AG09309 (cell line): Measurements from ENCODE around the gene WNT3A.

Experiments used
- DNase-seq: peaks from one replicate; pipeline ENCODE4 v3.0.0-alpha.2; 2010; ENCODE audit warnings: low read depth
- H3K4me3 ChIP-seq: 2 replicates; pipeline ENCODE4 v1.5.1; 2011; ENCODE audit warnings: mild to moderate bottlenecking, low read depth, low read length, moderate library complexity; ENCODE audit not compliant: control insufficient read depth
- TF ChIP-seq, protein P1 (sequence below): IDR thresholded peaks from 2 replicates; pipeline ENCODE4 v1.5.1; 2011; ENCODE audit warnings: mild to moderate bottlenecking, low read depth, low read length, inconsistent platforms; ENCODE audit not compliant: insufficient read depth, control insufficient read depth; ENCODE audit errors: missing control alignments

WNT3A gene

DNA sequence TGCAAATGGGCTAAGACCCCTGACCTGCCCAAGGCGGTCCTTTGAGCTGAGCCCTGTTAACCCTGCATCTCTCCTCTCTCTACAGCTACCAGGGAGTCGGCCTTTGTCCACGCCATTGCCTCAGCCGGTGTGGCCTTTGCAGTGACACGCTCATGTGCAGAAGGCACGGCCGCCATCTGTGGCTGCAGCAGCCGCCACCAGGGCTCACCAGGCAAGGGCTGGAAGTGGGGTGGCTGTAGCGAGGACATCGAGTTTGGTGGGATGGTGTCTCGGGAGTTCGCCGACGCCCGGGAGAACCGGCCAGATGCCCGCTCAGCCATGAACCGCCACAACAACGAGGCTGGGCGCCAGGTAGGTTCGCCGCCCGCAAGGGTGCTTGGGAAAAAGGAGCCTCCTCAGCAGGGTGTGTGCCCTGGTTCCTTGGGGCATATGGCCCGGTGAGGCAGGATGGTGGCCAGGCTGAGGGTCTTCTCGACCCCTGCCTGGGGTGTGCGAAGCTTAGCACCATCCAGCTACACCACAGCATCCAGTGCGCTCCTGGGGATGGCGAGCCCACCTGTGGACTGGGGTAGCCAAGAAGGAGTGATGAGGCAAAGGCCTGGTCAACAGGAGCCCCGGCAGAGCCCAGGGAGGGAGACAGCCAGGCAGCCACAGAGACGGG, 43.9 kb downstream of the WNT3A start:
- no peak overlapping the region for H3K4me3 ChIP-seq
- TF ChIP-seq, protein P1, sequence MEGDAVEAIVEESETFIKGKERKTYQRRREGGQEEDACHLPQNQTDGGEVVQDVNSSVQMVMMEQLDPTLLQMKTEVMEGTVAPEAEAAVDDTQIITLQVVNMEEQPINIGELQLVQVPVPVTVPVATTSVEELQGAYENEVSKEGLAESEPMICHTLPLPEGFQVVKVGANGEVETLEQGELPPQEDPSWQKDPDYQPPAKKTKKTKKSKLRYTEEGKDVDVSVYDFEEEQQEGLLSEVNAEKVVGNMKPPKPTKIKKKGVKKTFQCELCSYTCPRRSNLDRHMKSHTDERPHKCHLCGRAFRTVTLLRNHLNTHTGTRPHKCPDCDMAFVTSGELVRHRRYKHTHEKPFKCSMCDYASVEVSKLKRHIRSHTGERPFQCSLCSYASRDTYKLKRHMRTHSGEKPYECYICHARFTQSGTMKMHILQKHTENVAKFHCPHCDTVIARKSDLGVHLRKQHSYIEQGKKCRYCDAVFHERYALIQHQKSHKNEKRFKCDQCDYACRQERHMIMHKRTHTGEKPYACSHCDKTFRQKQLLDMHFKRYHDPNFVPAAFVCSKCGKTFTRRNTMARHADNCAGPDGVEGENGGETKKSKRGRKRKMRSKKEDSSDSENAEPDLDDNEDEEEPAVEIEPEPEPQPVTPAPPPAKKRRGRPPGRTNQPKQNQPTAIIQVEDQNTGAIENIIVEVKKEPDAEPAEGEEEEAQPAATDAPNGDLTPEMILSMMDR: no peak
- no peak for DNase-seq

DNA sequence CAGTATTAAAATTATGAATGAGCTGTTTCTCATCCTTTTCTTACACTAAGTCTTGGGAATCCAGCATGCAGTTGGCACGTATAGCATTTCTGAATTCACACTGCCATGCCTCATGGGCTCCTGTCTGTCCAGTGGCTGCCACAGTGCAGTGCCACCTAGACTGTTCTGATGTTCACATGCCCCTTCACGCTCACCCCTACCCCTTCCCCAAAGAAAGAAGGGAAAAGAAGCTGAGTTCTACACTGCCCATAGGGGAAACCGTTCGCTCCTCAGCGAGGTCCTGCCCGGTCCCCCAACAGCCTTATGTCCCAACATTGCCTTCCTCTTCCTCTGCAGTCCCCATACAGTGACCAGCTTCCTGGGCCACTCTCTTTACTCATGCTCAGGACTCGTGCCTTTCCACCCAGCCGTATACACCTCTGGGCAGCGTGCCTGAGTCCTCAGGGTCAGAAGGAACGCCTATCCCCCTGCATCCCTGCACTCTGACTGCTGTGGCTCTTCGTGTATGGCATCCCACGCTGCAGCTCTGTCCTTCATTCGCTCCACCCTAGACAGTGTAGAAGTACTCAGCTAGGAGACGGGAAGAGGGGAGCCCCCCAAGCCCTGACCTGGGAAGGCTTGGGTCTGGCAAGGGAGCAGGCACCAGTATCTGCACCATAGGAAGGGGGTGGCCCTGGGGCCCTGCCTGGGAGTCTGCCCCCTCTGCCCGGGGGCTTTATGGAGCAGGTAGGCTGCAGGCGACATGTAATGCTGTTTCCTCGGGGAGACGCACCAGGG, 51.6 kb downstream of the WNT3A start:
- TF ChIP-seq, protein P1: no peak
- no peak for DNase-seq
- H3K4me3 ChIP-seq: no peak overlapping the region

DNA sequence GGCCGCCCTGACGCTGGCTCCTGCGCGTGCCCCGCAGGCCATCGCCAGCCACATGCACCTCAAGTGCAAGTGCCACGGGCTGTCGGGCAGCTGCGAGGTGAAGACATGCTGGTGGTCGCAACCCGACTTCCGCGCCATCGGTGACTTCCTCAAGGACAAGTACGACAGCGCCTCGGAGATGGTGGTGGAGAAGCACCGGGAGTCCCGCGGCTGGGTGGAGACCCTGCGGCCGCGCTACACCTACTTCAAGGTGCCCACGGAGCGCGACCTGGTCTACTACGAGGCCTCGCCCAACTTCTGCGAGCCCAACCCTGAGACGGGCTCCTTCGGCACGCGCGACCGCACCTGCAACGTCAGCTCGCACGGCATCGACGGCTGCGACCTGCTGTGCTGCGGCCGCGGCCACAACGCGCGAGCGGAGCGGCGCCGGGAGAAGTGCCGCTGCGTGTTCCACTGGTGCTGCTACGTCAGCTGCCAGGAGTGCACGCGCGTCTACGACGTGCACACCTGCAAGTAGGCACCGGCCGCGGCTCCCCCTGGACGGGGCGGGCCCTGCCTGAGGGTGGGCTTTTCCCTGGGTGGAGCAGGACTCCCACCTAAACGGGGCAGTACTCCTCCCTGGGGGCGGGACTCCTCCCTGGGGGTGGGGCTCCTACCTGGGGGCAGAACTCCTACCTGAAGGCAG, 52.3 kb downstream of the WNT3A start:
- H3K4me3 ChIP-seq: no peak overlapping the region
- TF ChIP-seq, protein P1: no peak
- no peak for DNase-seq

DNA sequence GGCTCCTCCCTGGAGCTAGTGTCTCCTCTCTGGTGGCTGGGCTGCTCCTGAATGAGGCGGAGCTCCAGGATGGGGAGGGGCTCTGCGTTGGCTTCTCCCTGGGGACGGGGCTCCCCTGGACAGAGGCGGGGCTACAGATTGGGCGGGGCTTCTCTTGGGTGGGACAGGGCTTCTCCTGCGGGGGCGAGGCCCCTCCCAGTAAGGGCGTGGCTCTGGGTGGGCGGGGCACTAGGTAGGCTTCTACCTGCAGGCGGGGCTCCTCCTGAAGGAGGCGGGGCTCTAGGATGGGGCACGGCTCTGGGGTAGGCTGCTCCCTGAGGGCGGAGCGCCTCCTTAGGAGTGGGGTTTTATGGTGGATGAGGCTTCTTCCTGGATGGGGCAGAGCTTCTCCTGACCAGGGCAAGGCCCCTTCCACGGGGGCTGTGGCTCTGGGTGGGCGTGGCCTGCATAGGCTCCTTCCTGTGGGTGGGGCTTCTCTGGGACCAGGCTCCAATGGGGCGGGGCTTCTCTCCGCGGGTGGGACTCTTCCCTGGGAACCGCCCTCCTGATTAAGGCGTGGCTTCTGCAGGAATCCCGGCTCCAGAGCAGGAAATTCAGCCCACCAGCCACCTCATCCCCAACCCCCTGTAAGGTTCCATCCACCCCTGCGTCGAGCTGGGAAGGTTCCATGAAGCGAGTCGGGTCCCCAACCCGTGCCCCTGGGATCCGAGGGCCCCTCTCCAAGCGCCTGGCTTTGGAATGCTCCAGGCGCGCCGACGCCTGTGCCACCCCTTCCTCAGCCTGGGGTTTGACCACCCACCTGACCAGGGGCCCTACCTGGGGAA, 53.0 kb downstream of the WNT3A start:
- H3K4me3 ChIP-seq: no peak overlapping the region
- no peak for DNase-seq
- TF ChIP-seq, protein P1: no peak

DNA sequence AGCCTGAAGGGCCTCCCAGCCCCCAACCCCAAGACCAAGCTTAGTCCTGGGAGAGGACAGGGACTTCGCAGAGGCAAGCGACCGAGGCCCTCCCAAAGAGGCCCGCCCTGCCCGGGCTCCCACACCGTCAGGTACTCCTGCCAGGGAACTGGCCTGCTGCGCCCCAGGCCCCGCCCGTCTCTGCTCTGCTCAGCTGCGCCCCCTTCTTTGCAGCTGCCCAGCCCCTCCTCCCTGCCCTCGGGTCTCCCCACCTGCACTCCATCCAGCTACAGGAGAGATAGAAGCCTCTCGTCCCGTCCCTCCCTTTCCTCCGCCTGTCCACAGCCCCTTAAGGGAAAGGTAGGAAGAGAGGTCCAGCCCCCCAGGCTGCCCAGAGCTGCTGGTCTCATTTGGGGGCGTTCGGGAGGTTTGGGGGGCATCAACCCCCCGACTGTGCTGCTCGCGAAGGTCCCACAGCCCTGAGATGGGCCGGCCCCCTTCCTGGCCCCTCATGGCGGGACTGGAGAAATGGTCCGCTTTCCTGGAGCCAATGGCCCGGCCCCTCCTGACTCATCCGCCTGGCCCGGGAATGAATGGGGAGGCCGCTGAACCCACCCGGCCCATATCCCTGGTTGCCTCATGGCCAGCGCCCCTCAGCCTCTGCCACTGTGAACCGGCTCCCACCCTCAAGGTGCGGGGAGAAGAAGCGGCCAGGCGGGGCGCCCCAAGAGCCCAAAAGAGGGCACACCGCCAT, 53.8 kb downstream of the WNT3A start:
- TF ChIP-seq, protein P1: no peak
- no peak overlapping the region; the same call in 1 of the 2 replicates for H3K4me3 ChIP-seq
- DNase-seq: no peak

DNA sequence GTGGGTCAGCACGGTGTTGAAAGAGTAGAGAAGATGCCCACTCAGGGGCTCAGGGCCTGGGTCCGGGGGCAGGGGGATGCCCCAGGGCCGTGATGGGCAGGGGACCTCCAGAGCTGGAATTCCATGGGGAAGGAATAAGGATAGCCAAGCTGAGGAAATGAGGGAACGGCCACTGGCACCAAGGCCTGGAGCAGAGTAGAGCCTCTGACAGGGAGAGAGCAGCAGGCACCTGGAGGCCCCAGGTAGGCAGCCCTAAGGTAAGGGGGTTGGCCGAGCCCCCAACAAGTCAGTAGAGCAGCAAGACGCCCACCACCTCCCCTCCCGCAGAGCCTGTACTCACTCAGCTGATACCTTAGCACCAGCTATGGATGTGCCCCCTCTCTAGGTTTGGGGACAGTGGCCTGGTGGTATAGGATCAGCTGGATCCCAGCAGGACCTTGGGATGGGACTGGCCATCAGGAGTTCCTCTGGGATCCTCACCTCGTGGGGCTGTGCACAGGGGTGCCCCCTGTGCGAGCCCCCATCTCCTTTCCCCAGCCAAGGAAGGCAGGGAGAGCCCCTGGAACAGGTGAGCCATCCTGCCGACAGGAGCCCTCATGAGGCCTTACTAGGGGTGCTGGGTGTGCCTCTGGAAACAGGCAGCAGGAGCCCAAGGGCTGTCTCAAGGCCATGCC, 54.8 kb downstream of the WNT3A start:
- TF ChIP-seq, protein P1: no peak
- DNase-seq: no peak
- no peak overlapping the region for H3K4me3 ChIP-seq
